ENCODE results near the gene GAK.

DNA sequence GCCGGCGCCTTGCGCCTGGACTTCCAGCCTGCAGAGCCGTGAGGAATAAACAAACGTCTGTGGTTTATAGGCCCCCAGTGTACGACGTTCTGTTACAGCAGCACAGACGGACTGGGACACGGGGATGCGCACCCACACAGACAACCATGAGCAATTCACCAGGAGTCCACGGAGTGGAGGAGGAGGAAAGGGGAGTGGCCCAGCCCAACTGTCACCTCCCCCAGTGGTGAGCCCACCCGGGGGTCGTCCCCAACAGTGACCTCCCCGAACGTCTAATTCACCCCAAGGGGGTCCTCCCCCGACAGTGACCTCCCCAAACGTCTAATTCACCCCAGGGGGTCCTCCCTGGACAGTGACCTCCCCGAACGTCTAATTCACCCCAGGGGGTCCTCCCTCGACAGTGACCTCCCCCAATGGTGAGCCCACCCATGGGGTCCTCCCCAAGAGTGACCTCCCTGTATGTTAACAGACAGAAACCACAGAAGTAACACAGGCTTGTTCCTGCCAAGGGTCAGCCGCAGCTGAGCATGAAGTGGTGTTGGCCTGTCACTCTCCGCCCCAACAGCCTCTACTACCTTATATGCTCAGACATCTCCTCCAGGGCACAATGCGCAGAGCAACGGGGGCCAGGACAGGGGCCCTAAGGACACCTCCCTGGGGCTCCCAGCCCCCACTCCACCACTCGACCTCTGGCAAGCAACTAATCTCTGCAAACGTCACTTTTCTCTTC is 6.2 kb downstream of the GAK start:
- TF ChIP-seq, protein P1, sequence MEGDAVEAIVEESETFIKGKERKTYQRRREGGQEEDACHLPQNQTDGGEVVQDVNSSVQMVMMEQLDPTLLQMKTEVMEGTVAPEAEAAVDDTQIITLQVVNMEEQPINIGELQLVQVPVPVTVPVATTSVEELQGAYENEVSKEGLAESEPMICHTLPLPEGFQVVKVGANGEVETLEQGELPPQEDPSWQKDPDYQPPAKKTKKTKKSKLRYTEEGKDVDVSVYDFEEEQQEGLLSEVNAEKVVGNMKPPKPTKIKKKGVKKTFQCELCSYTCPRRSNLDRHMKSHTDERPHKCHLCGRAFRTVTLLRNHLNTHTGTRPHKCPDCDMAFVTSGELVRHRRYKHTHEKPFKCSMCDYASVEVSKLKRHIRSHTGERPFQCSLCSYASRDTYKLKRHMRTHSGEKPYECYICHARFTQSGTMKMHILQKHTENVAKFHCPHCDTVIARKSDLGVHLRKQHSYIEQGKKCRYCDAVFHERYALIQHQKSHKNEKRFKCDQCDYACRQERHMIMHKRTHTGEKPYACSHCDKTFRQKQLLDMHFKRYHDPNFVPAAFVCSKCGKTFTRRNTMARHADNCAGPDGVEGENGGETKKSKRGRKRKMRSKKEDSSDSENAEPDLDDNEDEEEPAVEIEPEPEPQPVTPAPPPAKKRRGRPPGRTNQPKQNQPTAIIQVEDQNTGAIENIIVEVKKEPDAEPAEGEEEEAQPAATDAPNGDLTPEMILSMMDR (conservative IDR thresholded peaks at IDR 0.05; ENCODE audit: low read depth, low read length) = no peak
- no peak for TF ChIP-seq EZH2 (IDR thresholded peaks at IDR 0.05; ENCODE audit: low read length, unreplicated experiment)
